HepG2 (cell line): ENCODE data around the gene KLF15. TPM values are rescaled to one million over a fixed set of nuclear protein-coding genes. Genes with fewer than 3 reads are reported as not detected.
A peak's percentile ranks its signal among the peaks of the same experiment; 100 is the strongest.

Source experiments
- ARID5B ChIP-seq: IDR thresholded peaks from 2 replicates; pipeline ENCODE4 v1.4.0; 2020; ENCODE audit warnings: mild to moderate bottlenecking, missing genetic modification reagents
- EP300 ChIP-seq, 3 experiments: sonication (generic) in 1 of 3; formaldehyde crosslinking in 1 of 3; IDR thresholded peaks; 2 replicates each; pipeline versions ENCODE4 v1.5.1 to v1.6.1; 2011 to 2020; ENCODE audit warnings: low read depth in 2 of 3, low read length in 2 of 3, borderline replicate concordance in 1 of 3, improper control_type of control experiment in 1 of 3, mild to moderate bottlenecking in 1 of 3, missing genetic modification reagents in 1 of 3, moderate library complexity in 1 of 3
- PHF21A ChIP-seq: sonication (generic); formaldehyde crosslinking; IDR thresholded peaks from 2 replicates; pipeline ENCODE4 v1.5.0; 2020; ENCODE audit warnings: mild to moderate bottlenecking, missing genetic modification reagents
- POGK ChIP-seq: sonication (generic); formaldehyde crosslinking; conservative IDR thresholded peaks from 2 replicates; pipeline ENCODE4 v1.8.0; 2022; ENCODE audit warnings: mild to moderate bottlenecking, moderate library complexity, missing genetic modification reagents
- PTBP1 ChIP-seq: fragments of 200-400 bp; formaldehyde crosslinking; IDR thresholded peaks from 2 replicates; pipeline ENCODE4 v1.6.1; 2018; ENCODE audit warnings: low read length, low read depth; ENCODE audit not compliant: poor library complexity, severe bottlenecking
- STAT6 ChIP-seq: sonication (generic); formaldehyde crosslinking; IDR thresholded peaks from 2 replicates; pipeline ENCODE4 v1.4.0; 2020; ENCODE audit warnings: missing genetic modification reagents, mild to moderate bottlenecking, borderline replicate concordance
- ZMYM4 ChIP-seq: sonication (generic); formaldehyde crosslinking; IDR thresholded peaks from 2 replicates; pipeline ENCODE4 v1.8.1; 2023; ENCODE audit warnings: mild to moderate bottlenecking, missing genetic modification reagents
- polyA plus RNA-seq, 8 experiments: library from polyadenylated mRNA; depleted of rRNA in 3 of 8; stranded (reverse) in 7 of 8; unstranded in 1 of 8; fragments of >200 nt; fragmentation: Illumina TruSeq in 4 of 8; extraction: Trizol in 4 of 8; gene quantifications; 2 replicates each; pipeline versions ENCODE4 v1.2.1 to v1.2.3, GENCODE V29; 2011 to 2016; ENCODE audit warnings: low read depth in 4 of 8, missing spikeins in 1 of 8, mixed read lengths in 1 of 8; ENCODE audit not compliant: insufficient read depth in 1 of 8
- total RNA-seq, 5 experiments: library from RNA; depleted of rRNA; stranded (reverse); fragments of >200 nt; fragmentation: Illumina TruSeq; extraction: Trizol; gene quantifications; 2 replicates each; pipeline ENCODE4 v1.2.3, GENCODE V29; 2016; ENCODE audit warnings: low read depth in 1 of 5
- TF ChIP-seq, protein P1 (sequence below): sonication (generic); formaldehyde crosslinking; IDR thresholded peaks from 2 replicates; pipeline ENCODE4 v1.4.0; 2020; ENCODE audit warnings: missing genetic modification reagents
- TF ChIP-seq, protein P2 (sequence below), 2 experiments: IDR thresholded peaks; 2 replicates each; pipeline ENCODE4 v1.6.1; 2011 to 2012; ENCODE audit warnings: low read length in 2 of 2, borderline replicate concordance in 1 of 2, low read depth in 1 of 2, mild to moderate bottlenecking in 1 of 2, moderate library complexity in 1 of 2

KLF15 gene
- total and polyA plus RNA-seq, 2 of the 13 experiments (the other 11 are each of a cell fraction or from before 2014, with no cell fraction given), result 7.1 to 7.8 TPM

GRCh38 chr3:126352476-126353454, 4.4 kb downstream of the KLF15 start (continued):
- 0 out of 2 replicates have a peak, but pooled peaks have one; percentile 24 for TF ChIP-seq POGK
- 0 out of 2 replicates have a peak, but pooled peaks have one; percentile 14 for TF ChIP-seq ZMYM4 (CRISPR knock-in tag)
- TF ChIP-seq EP300 (IDR thresholded peaks at IDR 0.05; ENCODE audit: low read depth in 2 of 2, low read length in 2 of 2), result peak in 1 of 2 experiments; percentile 26; a peak in 1 of 4 replicates
- TF ChIP-seq EP300 (CRISPR knock-in tag; IDR thresholded peaks at IDR 0.05; ENCODE audit: borderline replicate concordance), result no peak
- TF ChIP-seq, protein P1, sequence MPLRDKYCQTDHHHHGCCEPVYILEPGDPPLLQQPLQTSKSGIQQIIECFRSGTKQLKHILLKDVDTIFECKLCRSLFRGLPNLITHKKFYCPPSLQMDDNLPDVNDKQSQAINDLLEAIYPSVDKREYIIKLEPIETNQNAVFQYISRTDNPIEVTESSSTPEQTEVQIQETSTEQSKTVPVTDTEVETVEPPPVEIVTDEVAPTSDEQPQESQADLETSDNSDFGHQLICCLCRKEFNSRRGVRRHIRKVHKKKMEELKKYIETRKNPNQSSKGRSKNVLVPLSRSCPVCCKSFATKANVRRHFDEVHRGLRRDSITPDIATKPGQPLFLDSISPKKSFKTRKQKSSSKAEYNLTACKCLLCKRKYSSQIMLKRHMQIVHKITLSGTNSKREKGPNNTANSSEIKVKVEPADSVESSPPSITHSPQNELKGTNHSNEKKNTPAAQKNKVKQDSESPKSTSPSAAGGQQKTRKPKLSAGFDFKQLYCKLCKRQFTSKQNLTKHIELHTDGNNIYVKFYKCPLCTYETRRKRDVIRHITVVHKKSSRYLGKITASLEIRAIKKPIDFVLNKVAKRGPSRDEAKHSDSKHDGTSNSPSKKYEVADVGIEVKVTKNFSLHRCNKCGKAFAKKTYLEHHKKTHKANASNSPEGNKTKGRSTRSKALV, result 0 out of 2 replicates have a peak, but pooled peaks have one; percentile 11
- TF ChIP-seq ARID5B, result peak; percentile 38; the same call in 1 of the 2 replicates
- no peak for TF ChIP-seq PTBP1
- no peak for TF ChIP-seq STAT6 (CRISPR knock-in tag)
- TF ChIP-seq PHF21A (CRISPR knock-in tag), result 0 out of 2 replicates have a peak, but pooled peaks have one; percentile 26
- TF ChIP-seq, protein P2, sequence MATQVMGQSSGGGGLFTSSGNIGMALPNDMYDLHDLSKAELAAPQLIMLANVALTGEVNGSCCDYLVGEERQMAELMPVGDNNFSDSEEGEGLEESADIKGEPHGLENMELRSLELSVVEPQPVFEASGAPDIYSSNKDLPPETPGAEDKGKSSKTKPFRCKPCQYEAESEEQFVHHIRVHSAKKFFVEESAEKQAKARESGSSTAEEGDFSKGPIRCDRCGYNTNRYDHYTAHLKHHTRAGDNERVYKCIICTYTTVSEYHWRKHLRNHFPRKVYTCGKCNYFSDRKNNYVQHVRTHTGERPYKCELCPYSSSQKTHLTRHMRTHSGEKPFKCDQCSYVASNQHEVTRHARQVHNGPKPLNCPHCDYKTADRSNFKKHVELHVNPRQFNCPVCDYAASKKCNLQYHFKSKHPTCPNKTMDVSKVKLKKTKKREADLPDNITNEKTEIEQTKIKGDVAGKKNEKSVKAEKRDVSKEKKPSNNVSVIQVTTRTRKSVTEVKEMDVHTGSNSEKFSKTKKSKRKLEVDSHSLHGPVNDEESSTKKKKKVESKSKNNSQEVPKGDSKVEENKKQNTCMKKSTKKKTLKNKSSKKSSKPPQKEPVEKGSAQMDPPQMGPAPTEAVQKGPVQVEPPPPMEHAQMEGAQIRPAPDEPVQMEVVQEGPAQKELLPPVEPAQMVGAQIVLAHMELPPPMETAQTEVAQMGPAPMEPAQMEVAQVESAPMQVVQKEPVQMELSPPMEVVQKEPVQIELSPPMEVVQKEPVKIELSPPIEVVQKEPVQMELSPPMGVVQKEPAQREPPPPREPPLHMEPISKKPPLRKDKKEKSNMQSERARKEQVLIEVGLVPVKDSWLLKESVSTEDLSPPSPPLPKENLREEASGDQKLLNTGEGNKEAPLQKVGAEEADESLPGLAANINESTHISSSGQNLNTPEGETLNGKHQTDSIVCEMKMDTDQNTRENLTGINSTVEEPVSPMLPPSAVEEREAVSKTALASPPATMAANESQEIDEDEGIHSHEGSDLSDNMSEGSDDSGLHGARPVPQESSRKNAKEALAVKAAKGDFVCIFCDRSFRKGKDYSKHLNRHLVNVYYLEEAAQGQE (IDR thresholded peaks at IDR 0.05; ENCODE audit: borderline replicate concordance in 1 of 2, low read depth in 1 of 2, low read length in 2 of 2), result no peak
